HG03521 (cell line): Measurements from ENCODE around the gene COG3.

Experiments used
- ATAC-seq: cut with Tn5 transposase; IDR thresholded peaks from one replicate; pipeline ENCODE4 v1.9.1; 2021; ENCODE audit warnings: mild to moderate bottlenecking, moderate library complexity; ENCODE audit not compliant: unreplicated experiment

COG3 gene

GRCh38 chr13:45445053-45445452, 19.7 kb upstream of the COG3 start:
- ATAC-seq: no peak

DNA sequence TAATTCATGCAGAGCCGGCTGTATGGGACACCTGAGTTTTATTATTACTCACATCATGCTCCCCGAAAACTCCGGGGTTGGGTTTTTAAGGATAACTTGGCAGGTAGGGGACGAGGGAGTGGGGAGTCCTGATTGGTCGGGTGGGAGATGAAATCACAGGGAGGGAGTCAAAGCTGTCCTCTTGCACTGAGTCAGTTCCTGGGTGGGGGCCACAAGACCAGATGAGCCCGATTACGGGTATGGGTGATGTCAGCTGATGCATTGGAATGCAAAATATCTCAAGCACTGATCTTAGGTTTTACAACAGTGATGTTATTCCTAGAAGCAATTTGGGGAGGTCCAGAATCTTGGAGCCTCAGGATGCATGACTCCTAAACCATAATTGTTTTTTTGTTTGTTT, 18.6 kb upstream of the COG3 start:
- ATAC-seq: no peak

- ATAC-seq: no peak
Measured at GRCh38 chr13:45447050-45447661, 17.6 kb upstream of the COG3 start.

DNA sequence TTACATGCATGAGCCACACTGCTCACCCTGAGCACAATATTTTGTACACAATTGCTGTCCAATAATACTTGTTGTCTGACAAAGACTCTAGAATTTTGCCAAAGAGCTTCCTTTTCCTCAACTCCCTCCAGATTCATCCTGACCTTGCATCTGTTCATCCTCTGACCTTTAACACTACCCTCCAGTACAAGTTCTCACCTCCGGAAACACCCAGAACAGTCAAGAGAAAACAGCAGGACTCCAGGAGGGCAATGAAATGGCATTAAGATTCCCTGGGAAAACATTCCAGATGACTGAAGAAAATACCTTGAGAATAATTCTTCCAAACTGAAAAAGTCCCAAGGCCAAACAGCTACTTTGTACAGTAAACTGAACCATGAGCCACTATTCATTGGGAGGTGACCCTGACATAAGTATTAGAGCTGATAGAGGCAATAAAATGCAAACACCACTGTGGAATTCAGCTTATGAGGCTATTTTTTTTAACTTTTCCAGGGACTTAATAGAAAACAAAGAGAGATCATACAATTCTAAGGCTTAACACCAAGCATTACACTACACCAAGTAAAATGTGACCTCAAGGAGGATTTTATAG, 15.7 kb upstream of the COG3 start:
- ATAC-seq: no peak

DNA sequence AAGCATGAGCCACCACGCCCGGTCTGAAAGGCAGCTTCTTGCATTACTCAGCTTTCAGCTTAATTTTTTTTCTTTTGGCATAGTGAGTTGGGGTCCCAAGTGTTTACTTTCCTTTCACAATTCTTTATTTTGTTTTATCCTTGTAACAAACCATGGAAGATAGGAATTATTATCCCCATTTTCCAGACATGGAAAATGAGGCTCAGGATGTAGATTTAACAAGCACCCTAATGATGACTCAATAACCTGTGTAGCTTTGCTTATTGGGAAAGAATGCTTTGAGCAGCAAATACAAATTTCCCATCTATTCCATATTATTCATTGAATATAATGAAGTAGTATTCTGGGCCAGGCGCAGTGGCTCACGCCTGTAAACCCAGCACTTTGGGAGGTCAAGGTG, 13.5 kb upstream of the COG3 start:
- ATAC-seq: no peak

- no peak for ATAC-seq
Measured at GRCh38 chr13:45454204-45454603, 10.5 kb upstream of the COG3 start.

DNA sequence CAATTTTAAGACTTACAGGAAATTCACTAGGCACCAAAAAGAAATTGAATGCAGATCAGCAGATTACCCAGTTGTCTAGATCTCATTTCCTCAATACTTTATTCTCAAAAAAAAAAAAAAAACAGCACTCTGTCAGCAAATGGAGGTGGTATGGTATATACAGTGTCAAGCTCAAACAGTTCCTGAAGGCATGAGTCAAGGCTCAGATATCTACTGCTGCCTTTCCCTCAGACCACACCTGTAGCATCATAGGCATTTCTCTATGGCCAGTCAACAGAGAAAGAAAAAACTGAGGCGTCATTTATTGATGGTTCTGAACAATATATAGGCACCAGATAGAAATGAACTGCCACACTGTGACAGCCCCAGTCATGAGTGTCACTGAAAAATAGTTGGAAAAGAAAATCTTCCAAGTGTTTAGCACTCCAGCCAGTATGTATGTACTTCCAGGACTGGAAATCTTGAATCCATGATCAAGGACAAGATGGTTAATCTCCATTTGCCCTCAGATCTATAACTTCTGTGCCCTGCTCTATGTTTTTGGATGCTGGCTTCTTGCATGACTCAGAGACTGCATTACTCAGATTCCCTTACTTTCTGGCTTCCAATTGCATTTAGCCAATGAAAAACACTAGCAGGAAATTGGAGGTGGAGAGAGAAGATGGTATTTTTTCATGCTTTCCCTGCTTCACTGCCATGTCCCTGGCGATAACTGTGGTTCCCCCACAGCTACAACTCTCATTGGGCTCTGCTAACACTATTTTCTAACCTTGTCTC, 8.4 kb upstream of the COG3 start:
- ATAC-seq: no peak

DNA sequence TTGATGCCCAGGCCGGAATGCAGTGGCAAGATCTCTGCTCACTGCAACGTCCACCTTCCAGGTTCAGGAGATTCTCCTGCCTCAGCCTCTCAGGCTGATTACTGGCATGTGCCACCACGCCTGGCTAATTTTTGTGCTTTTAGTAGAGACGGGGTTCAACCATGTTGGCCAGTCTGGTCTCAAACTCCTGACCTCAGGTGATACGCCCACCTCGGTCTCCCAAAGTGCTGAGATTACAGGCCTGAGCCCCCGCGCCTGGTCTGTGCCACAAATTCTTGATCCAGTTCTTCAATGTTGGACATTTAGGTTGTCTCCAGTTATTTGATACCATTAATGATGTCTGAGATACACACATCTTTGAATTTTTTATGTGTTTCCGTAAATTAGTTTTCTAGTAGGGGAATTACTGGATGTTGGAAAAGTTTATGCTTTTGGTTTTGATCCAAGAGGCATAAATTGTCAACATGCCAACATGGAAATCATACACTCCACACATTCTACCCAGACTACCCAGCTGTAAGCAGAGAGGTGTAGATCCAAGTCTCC, 525 bp upstream of the COG3 start:
- ATAC-seq: no peak

- ATAC-seq: no peak
Measured at GRCh38 chr13:45466359-45466758, 1.6 kb downstream of the COG3 start.

- no peak for ATAC-seq
Measured at GRCh38 chr13:45468635-45469034, 3.9 kb downstream of the COG3 start.

DNA sequence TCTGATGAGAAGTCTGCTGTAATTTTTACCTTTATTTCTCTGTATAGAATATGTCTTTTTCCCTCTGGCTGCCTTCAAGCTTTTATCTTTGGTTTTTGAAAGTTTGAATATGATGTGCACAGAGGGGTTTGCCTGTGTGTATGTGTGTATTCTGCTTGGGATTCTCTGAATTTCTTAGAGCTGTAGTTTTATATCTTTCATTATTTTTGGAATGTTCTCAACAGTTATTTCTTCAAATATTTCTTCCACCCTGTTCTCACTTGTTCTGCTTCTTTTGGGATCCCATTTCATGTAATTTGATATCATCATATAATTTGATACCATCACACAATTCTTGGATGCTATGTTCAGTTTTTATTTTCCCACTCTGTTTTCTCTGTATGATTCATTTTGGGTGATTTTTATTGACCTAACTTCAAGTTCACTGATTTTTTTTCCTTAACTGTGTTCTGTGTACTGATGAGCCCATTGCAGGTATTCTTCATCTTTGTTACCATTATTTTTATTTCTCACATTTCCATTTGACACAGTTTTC, 7.5 kb downstream of the COG3 start:
- ATAC-seq: no peak

DNA sequence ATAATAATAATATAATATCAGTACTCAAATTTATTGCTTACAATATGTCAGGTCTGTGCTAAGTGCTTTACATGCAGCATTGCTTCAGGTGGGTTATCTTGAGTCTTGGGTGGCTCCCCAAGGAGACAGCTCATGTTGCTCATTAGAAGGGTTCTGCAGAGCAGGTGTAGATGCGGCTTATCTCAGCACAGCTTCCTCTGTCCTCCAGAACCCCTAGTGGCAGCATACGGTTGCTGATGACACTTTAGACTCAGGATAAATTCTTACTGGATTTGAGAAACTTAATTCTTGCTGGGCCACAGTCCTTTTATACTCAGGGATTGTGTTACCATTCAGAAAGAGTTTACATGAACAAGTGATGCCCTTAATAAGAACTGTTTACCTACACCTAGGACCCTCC, 8.9 kb downstream of the COG3 start:
- no peak for ATAC-seq

DNA sequence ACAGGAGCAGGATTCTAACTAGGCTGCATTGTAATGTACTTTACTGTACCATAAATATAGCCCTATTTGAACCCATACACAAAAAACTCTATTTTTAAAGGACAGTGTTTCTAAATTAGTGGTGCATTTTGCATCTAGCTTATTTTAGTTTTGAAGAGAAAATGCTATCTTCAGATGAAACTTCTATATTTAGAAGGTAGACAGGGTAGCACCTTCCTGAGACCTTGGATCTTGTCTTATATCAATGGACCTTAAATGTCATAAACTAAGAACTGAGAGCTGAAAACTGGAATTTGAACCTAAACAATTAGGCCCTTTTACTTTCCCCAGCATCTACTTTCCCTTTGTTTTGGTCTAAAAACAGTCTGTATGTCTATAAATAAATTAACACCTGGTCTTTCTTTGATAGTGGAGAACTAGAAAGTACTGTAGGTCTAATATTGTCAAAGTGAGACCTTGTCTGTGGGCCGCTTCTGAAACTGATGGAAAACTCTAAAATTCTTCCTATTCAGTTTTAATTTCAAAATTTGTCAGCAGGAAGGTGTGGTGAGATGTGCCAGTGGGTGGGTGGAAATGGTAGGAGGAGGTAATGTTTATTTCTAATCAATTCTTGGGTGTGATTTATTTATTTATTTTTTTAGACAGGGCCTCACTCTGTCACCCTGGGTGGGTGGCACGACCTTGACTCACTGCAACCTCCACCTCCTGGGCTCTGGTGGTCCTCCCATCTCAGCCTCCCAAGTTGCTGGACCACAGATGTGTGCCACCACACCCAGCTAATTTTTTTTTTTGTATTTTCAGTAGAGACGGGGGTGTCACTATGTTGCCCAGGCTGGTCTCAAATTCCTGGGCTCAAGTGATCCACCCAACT, 10.1 kb downstream of the COG3 start:
- no peak for ATAC-seq

DNA sequence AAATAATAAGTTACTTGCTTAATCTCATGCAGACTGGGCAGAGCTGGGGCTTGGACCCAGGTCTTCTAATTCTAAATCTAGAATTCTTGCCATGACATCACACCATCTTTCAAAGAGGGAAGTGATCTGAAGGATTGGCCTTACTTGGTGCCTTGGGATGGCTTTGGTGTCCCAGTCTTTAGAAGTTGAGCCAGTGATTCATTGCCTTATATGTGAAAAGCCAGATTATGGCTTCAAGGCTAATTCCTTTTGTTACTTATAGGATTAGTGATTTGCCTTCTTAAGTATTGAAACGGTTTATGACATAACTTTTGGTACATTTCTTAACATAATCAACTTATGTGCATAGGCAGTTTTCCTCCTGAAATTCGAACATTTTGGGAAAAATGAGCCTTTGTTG, 14.9 kb downstream of the COG3 start:
- no peak for ATAC-seq

DNA sequence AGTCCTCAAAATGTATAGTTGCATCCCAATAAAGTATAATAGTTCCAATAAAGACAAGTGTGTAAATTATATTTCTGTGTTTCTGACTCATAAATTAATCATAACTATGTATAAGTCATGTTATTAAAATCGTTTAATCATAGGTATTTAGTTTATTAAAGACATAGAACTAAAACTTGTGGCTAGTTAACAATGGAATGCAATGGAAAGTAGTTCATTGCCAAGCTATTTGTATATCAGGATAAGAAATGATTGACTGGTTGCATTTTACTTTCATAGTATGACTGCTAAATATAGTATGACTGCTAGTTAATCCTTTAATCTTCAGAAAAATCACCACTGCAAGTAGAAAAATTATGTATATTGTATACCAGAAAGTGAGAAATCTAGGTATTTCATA, 16.9 kb downstream of the COG3 start:
- ATAC-seq: no peak

GRCh38 chr13:45482571-45483173, 17.9 kb downstream of the COG3 start:
- no peak for ATAC-seq

DNA sequence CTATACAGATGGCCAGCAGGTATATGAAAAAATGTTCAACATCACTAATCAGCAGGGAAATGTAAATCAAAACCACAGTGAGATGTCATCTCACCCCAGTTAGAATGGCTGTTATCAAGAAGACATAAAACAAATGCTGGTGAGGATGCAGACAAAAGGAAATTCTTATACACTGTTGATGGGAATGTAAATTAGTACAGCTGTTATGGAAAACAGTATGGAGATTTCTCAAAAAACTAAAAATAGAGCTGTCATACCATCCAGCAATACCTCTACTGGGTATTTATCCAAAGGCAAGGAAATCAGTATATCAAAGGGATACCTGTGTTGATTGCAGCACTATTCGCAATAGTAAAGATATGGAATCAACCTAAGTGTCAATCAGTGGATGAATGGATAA, 22.9 kb downstream of the COG3 start:
- ATAC-seq: no peak

- no peak for ATAC-seq
Measured at GRCh38 chr13:45490068-45490467, 25.3 kb downstream of the COG3 start.

DNA sequence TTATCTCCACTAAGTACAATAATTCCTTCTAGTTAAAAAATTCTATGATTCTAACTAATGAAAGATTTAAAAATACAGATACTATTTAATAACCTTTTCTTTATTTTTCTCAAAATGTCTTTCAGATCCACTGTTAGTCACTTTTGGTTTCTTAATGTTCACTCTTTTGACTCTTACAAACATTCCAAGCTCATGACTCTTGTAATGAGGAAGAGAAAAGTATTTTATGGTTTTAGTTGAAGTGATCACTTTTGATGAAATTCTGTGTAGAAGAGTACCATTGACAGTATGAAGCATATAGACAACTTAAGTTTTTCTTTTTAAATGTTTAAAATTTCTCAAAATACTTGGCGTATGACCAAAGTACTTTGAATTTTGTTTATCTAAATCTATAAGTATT, 27.8 kb downstream of the COG3 start:
- ATAC-seq: no peak

DNA sequence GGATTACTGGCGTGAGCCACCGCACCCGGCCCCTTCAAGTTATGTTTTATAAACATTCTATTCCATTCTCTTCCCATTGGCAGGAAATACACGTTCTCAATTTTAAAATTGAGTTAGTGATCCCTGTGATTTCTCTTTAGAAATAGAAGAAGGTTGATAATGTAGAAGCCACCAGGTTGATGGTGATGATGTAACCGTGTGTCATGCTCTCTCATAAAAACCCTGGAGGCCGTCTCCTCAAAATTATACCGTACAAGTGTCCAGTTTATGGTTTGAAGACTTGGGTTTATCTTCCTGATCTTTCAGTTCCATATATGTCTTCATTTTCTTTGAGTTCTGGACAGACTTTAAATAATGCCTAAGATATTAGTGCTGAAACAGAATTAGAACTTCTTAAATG, 32.2 kb downstream of the COG3 start:
- ATAC-seq: no peak
